ENCODE measurements around the gene PDLIM5.
"Not testable (repeated sequence)": the region's sequence is repeated elsewhere in the genome, so short reads cannot be mapped to it uniquely, and the experiment has no call there.

The PDLIM5 gene

GRCh38 chr4:94533405-94534223 lies 81.9 kb downstream of the PDLIM5 start:
- no peak for DNase-seq

GRCh38 chr4:94534401-94535312 lies 82.9 kb downstream of the PDLIM5 start:
- no peak for DNase-seq

GRCh38 chr4:94536049-94536448 lies 84.3 kb downstream of the PDLIM5 start:
- DNase-seq, result no peak

GRCh38 chr4:94536649-94537469 lies 85.1 kb downstream of the PDLIM5 start:
- no peak for DNase-seq

- no peak for DNase-seq
Measured at GRCh38 chr4:94537921-94538628, 86.3 kb downstream of the PDLIM5 start.

- no peak for DNase-seq
Measured at GRCh38 chr4:94540476-94540875, 88.7 kb downstream of the PDLIM5 start.

- no peak for DNase-seq
Measured at GRCh38 chr4:94544811-94545210, 93.1 kb downstream of the PDLIM5 start.

GRCh38 chr4:94545296-94545695 lies 93.6 kb downstream of the PDLIM5 start:
- no peak for DNase-seq

- DNase-seq, result no peak
Measured at GRCh38 chr4:94546949-94547348, 95.2 kb downstream of the PDLIM5 start.

GRCh38 chr4:94548571-94548970 lies 96.8 kb downstream of the PDLIM5 start:
- peak in 1 of 2 donors; percentile 5 for DNase-seq

GRCh38 chr4:94550352-94550751 lies 98.6 kb downstream of the PDLIM5 start:
- no peak for DNase-seq

GRCh38 chr4:94550851-94551250 lies 99.1 kb downstream of the PDLIM5 start:
- DNase-seq, result no peak

- DNase-seq, result no peak
Measured at GRCh38 chr4:94551643-94552564, 100.2 kb downstream of the PDLIM5 start.

GRCh38 chr4:94556047-94556446 lies 104.3 kb downstream of the PDLIM5 start:
- DNase-seq, result not testable (repeated sequence)

GRCh38 chr4:94557632-94558031 lies 105.9 kb downstream of the PDLIM5 start:
- not testable (repeated sequence) for DNase-seq

GRCh38 chr4:94558392-94558904 lies 106.7 kb downstream of the PDLIM5 start:
- DNase-seq, result no peak

GRCh38 chr4:94559351-94559806 lies 107.6 kb downstream of the PDLIM5 start:
- no peak for DNase-seq

- DNase-seq, result no peak
Measured at GRCh38 chr4:94561249-94562024, 109.7 kb downstream of the PDLIM5 start.

- no peak for DNase-seq
Measured at GRCh38 chr4:94562285-94562684, 110.5 kb downstream of the PDLIM5 start.

- no peak for DNase-seq
Measured at GRCh38 chr4:94564252-94564651, 112.5 kb downstream of the PDLIM5 start.

Measured in CD4-positive, alpha-beta T cell treated with Interleukin-4 for 1 hour (primary cell).